Suprapubic skin (tissue), 4 donors: ENCODE data around the gene EGFR. TPM values are rescaled to one million over a fixed set of nuclear protein-coding genes. Genes with fewer than 3 reads are reported as not detected.

Source experiments
- DNase-seq, 2 donors: peaks; one replicate each; pipeline ENCODE4 v3.0.0-alpha.2; 2019; ENCODE audit warnings: low spot score in 2 of 2
- H3K27ac ChIP-seq: fragments of 200-600 bp; sonication (generic); one replicate; pipeline ENCODE4 v1.5.1; 2019
- H3K27me3 ChIP-seq: fragments of 200-600 bp; sonication (generic); one replicate; pipeline ENCODE4 v1.5.1; 2019
- H3K36me3 ChIP-seq: fragments of 200-600 bp; sonication (generic); one replicate; pipeline ENCODE4 v1.5.1; 2019
- H3K4me1 ChIP-seq: fragments of 200-600 bp; sonication (generic); one replicate; pipeline ENCODE4 v1.5.1; 2019
- H3K4me3 ChIP-seq: fragments of 200-600 bp; sonication (generic); one replicate; pipeline ENCODE4 v1.5.1; 2019; ENCODE audit warnings: mild to moderate bottlenecking
- H3K9me3 ChIP-seq: fragments of 200-600 bp; sonication (generic); one replicate; pipeline ENCODE4 v1.5.1; 2019
- EP300 ChIP-seq: sonication (generic); formaldehyde crosslinking; IDR thresholded peaks from one replicate; pipeline ENCODE4 v1.6.1; 2017; ENCODE audit warnings: antibody characterized with exemption
- POLR2A ChIP-seq, 2 donors: fragments of 450-650 bp; IDR thresholded peaks; one replicate each; pipeline ENCODE4 v1.6.1; 2017; ENCODE audit warnings: antibody characterized with exemption in 2 of 2, mild to moderate bottlenecking in 2 of 2, moderate library complexity in 2 of 2
- POLR2AphosphoS5 ChIP-seq, 3 donors: sonication (generic); formaldehyde crosslinking; IDR thresholded peaks; one replicate each; pipeline ENCODE4 v1.6.1; 2017; ENCODE audit warnings: antibody characterized with exemption in 3 of 3
- WGBS: methylation state at CpG from one replicate; pipeline ENCODE4 v1.1.5; 2018; 5-methylcytosine and 5-hydroxymethylcytosine counted together
- total RNA-seq, 4 donors: library from RNA; depleted of rRNA; stranded (reverse); fragments of >200 nt; gene quantifications; one replicate each; pipeline ENCODE4 v1.1.0, GENCODE V29; 2016
- TF ChIP-seq, protein P1 (sequence below), 2 donors: fragments of 200-600 bp in 1 of 2; fragments of 450-650 bp in 1 of 2; sonication (generic) in 1 of 2; IDR thresholded peaks; one replicate each; pipeline ENCODE4 v1.5.1; 2016 to 2019; ENCODE audit warnings: antibody characterized with exemption in 2 of 2, mild to moderate bottlenecking in 1 of 2, moderate library complexity in 1 of 2

The EGFR gene
- total RNA-seq, 4 donors from 2014 or later: 231 to 341 (median 271) TPM

- H3K27me3 ChIP-seq: peaks cover 8% of the 10 kb centered on the region
- no peaks in the 10 kb centered on the region for H3K9me3 ChIP-seq
- no peaks in the 10 kb centered on the region for H3K4me1 ChIP-seq
- TF ChIP-seq, protein P1, sequence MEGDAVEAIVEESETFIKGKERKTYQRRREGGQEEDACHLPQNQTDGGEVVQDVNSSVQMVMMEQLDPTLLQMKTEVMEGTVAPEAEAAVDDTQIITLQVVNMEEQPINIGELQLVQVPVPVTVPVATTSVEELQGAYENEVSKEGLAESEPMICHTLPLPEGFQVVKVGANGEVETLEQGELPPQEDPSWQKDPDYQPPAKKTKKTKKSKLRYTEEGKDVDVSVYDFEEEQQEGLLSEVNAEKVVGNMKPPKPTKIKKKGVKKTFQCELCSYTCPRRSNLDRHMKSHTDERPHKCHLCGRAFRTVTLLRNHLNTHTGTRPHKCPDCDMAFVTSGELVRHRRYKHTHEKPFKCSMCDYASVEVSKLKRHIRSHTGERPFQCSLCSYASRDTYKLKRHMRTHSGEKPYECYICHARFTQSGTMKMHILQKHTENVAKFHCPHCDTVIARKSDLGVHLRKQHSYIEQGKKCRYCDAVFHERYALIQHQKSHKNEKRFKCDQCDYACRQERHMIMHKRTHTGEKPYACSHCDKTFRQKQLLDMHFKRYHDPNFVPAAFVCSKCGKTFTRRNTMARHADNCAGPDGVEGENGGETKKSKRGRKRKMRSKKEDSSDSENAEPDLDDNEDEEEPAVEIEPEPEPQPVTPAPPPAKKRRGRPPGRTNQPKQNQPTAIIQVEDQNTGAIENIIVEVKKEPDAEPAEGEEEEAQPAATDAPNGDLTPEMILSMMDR (IDR thresholded peaks at IDR 0.05): no peak
- TF ChIP-seq POLR2AphosphoS5 (IDR thresholded peaks at IDR 0.05): no peak
- TF ChIP-seq EP300: no peak
- no peak for TF ChIP-seq POLR2A (IDR thresholded peaks at IDR 0.05)
- no peak overlapping the region for H3K4me3 ChIP-seq
- H3K36me3 ChIP-seq: no peaks in the 10 kb centered on the region
- H3K27ac ChIP-seq: no peak overlapping the region
- DNase-seq: no peak
- 75% methylated on average over 8 of the region's 8 CpGs for WGBS
Measured at GRCh38 chr7:55236476-55236875, 217.7 kb downstream of the EGFR start.

GRCh38 chr7:55237156-55237893, 218.5 kb downstream of the EGFR start:
- Histone ChIP-seq H3K27me3 (peaks cover 8% of the 10 kb centered on the region), H3K27ac (no peak overlapping the region), H3K9me3 (no peaks in the 10 kb centered on the region), H3K4me1 (no peaks in the 10 kb centered on the region), H3K36me3 (no peaks in the 10 kb centered on the region), H3K4me3 (no peak overlapping the region)
- no peak for DNase-seq
- 80% methylated on average over 10 of the region's 15 CpGs for WGBS
- TF ChIP-seq, protein P1 (IDR thresholded peaks at IDR 0.05): no peak
- TF ChIP-seq POLR2AphosphoS5 (IDR thresholded peaks at IDR 0.05): no peak

DNA sequence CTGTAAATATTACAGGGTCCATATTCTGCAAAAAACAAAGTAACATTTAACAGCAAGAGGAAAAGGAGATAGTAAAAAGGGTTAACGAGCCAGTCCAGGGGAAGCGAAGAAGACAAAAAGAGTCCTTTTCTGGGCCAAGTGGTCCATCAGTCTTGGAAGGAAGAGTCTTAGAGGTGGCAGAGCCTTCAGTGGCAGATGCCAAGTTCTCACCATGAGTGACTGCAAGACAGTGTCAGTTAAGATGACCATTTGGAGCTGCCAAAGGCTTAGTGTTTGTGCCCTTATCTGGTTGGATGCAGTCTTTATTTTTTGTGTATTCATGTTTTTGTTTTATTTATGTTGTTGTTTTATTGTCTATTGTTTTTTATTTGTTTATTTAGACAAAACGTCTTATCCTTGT, 220.6 kb downstream of the EGFR start:
- 79% methylated on average over 3 of the region's 3 CpGs for WGBS
- no peaks in the 10 kb centered on the region for H3K36me3 ChIP-seq
- peaks cover 8% of the 10 kb centered on the region for H3K27me3 ChIP-seq
- no peak overlapping the region for H3K27ac ChIP-seq
- DNase-seq: no peak
- no peaks in the 10 kb centered on the region for H3K4me1 ChIP-seq
- H3K9me3 ChIP-seq: no peaks in the 10 kb centered on the region
- no peak overlapping the region for H3K4me3 ChIP-seq
- TF ChIP-seq POLR2A (IDR thresholded peaks at IDR 0.05): no peak
- no peak for TF ChIP-seq POLR2AphosphoS5 (IDR thresholded peaks at IDR 0.05)
- TF ChIP-seq EP300: no peak
- TF ChIP-seq, protein P1 (IDR thresholded peaks at IDR 0.05): no peak

- Histone ChIP-seq H3K9me3 (no peaks in the 10 kb centered on the region), H3K4me1 (peaks cover 7% of the 10 kb centered on the region), H3K4me3 (no peak overlapping the region), H3K36me3 (no peaks in the 10 kb centered on the region), H3K27ac (no peak overlapping the region), H3K27me3 (peaks cover 2% of the 10 kb centered on the region)
- TF ChIP-seq, protein P1 (IDR thresholded peaks at IDR 0.05): no peak
- TF ChIP-seq POLR2A (IDR thresholded peaks at IDR 0.05) (no peak), EP300 (no peak), POLR2AphosphoS5 (IDR thresholded peaks at IDR 0.05) (no peak)
- DNase-seq: no peak
- WGBS: 89% methylated on average over 16 of the region's 16 CpGs
Measured at GRCh38 chr7:55240418-55241142, 221.8 kb downstream of the EGFR start.

- DNase-seq: no peak
- H3K4me1 ChIP-seq: peaks cover 15% of the 10 kb centered on the region
- H3K36me3 ChIP-seq: no peaks in the 10 kb centered on the region
- no peaks in the 10 kb centered on the region for H3K9me3 ChIP-seq
- peaks cover 2% of the 10 kb centered on the region for H3K27me3 ChIP-seq
- H3K27ac ChIP-seq: no peak overlapping the region
- no peak for TF ChIP-seq EP300
- TF ChIP-seq POLR2AphosphoS5 (IDR thresholded peaks at IDR 0.05): no peak
- no peak for TF ChIP-seq POLR2A (IDR thresholded peaks at IDR 0.05)
- TF ChIP-seq, protein P1 (IDR thresholded peaks at IDR 0.05): no peak
- H3K4me3 ChIP-seq: no peak overlapping the region
- WGBS: 83% methylated on average over 6 of the region's 6 CpGs
Measured at GRCh38 chr7:55241958-55242357, 223.1 kb downstream of the EGFR start.
